ENCODE results near the gene FAM89A. TPM values are rescaled to one million over a fixed set of nuclear protein-coding genes. Genes with fewer than 3 reads are reported as not detected.

Gene FAM89A
- total RNA-seq, 1 experiment from 2014 or later = 0.24 TPM

- POLR2A ChIA-PET (ENCODE audit: unreplicated experiment) = interaction anchor here (0.7 kb wide), 1 partner anchor 404 kb away, joined by 4 read pairs; no protein-coding TSS in a partner anchor
- BruUV-seq (replicated peaks) = TSS peak; percentile 34
- H3K36me3 ChIP-seq (ENCODE audit: low read depth) = no peaks in the 10 kb centered on the region; the same call in 1 of the 2 replicates
- H3K9me2 ChIP-seq (ENCODE audit: insufficient read depth) = no peaks in the 10 kb centered on the region
- intact Hi-C loops (cut with micrococcal nuclease; ENCODE audit: unreplicated experiment) = loop anchor here (5.0 kb wide), 1 partner anchor 225 kb away; no protein-coding TSS in a partner anchor
- no peaks in the 10 kb centered on the region for H3K9me3 ChIP-seq (ENCODE audit: insufficient read depth, low read depth)
- CTCF ChIA-PET = interaction anchor here (0.6 kb wide), 1 partner anchor 238 kb away, joined by 3 read pairs; no protein-coding TSS in a partner anchor
- H4K20me1 ChIP-seq (ENCODE audit: insufficient read depth) = no peaks in the 10 kb centered on the region
- H3F3A ChIP-seq (ENCODE audit: insufficient read depth, low read depth) = peaks cover 6% of the 10 kb centered on the region; the same call in 1 of the 2 replicates
- H3K4me2 ChIP-seq = peak overlapping the region; percentile 94
- peaks cover 19% of the 10 kb centered on the region for H3K4me1 ChIP-seq (replicated peaks; ENCODE audit: insufficient read depth)
- H2AFZ ChIP-seq = peak overlapping the region; percentile 94; the same call in 1 of the 2 replicates
- peaks cover 47% of the 10 kb centered on the region for H3K79me2 ChIP-seq (ENCODE audit: low read depth)
- no peaks in the 10 kb centered on the region for H3K27me3 ChIP-seq (ENCODE audit: insufficient read depth, low read depth)
- H3K4me3 ChIP-seq = peak overlapping the region; percentile 86
- no peak overlapping the region for H3K27ac ChIP-seq
- no peak for TF ChIP-seq CTCF (conservative IDR thresholded peaks at IDR 0.05)
- no peak for DNase-seq
Measured at GRCh38 chr1:230976825-230977747, 63.0 kb downstream of the FAM89A start.

GRCh38 chr1:230976360-230976759, 63.7 kb downstream of the FAM89A start:
- POLR2A ChIA-PET (ENCODE audit: unreplicated experiment) = no interaction called here
- TF ChIP-seq EZH2 (IDR thresholded peaks at IDR 0.05; ENCODE audit: low read depth) (no peak), CTCF (conservative IDR thresholded peaks at IDR 0.05) (no peak)
- Histone ChIP-seq H3K79me2 (ENCODE audit: low read depth) (peaks cover 47% of the 10 kb centered on the region), H3K9me2 (ENCODE audit: insufficient read depth) (no peaks in the 10 kb centered on the region), H3K9me3 (ENCODE audit: insufficient read depth, low read depth) (no peaks in the 10 kb centered on the region), H3K27ac (no peak overlapping the region), H3K4me3 (no peak overlapping the region), H3K27me3 (ENCODE audit: insufficient read depth, low read depth) (no peaks in the 10 kb centered on the region), H2AFZ (no peak overlapping the region), H3K4me2 (no peak overlapping the region), H3K4me1 (replicated peaks; ENCODE audit: insufficient read depth) (peaks cover 19% of the 10 kb centered on the region), H3F3A (ENCODE audit: insufficient read depth, low read depth) (peaks cover 6% of the 10 kb centered on the region; the same call in 1 of the 2 replicates), H3K36me3 (ENCODE audit: low read depth) (no peaks in the 10 kb centered on the region; the same call in 1 of the 2 replicates), H4K20me1 (ENCODE audit: insufficient read depth) (no peaks in the 10 kb centered on the region)
- CTCF ChIA-PET = interaction anchor here (0.6 kb wide), 1 partner anchor 238 kb away, joined by 3 read pairs; no protein-coding TSS in a partner anchor
- BruUV-seq (replicated peaks) = no TSS peak
- intact Hi-C loops (cut with micrococcal nuclease; ENCODE audit: unreplicated experiment) = loop anchor here (5.0 kb wide), 1 partner anchor 224 kb away; no protein-coding TSS in a partner anchor
- no peak for DNase-seq

GRCh38 chr1:230975636-230976035, 64.4 kb downstream of the FAM89A start:
- H3K4me2 ChIP-seq = no peak overlapping the region
- H3K9me3 ChIP-seq (ENCODE audit: insufficient read depth, low read depth) = no peaks in the 10 kb centered on the region
- DNase-seq = no peak
- peaks cover 40% of the 10 kb centered on the region for H3K79me2 ChIP-seq (ENCODE audit: low read depth)
- H2AFZ ChIP-seq = no peak overlapping the region
- H4K20me1 ChIP-seq (ENCODE audit: insufficient read depth) = no peaks in the 10 kb centered on the region
- BruUV-seq (replicated peaks) = no TSS peak
- TF ChIP-seq CTCF (conservative IDR thresholded peaks at IDR 0.05) (no peak), EZH2 (IDR thresholded peaks at IDR 0.05; ENCODE audit: low read depth) (no peak)
- H3K9me2 ChIP-seq (ENCODE audit: insufficient read depth) = no peaks in the 10 kb centered on the region
- POLR2A ChIA-PET (ENCODE audit: unreplicated experiment) = no interaction called here
- CTCF ChIA-PET = no interaction called here
- intact Hi-C loops (cut with micrococcal nuclease; ENCODE audit: unreplicated experiment) = loop anchor here (5.0 kb wide), 1 partner anchor 223 kb away; no protein-coding TSS in a partner anchor
- peaks cover 6% of the 10 kb centered on the region; the same call in 1 of the 2 replicates for H3F3A ChIP-seq (ENCODE audit: insufficient read depth, low read depth)
- no peaks in the 10 kb centered on the region for H3K27me3 ChIP-seq (ENCODE audit: insufficient read depth, low read depth)
- H3K36me3 ChIP-seq (ENCODE audit: low read depth) = no peaks in the 10 kb centered on the region; the same call in 1 of the 2 replicates
- H3K4me3 ChIP-seq = no peak overlapping the region
- no peak overlapping the region for H3K27ac ChIP-seq
- H3K4me1 ChIP-seq (replicated peaks; ENCODE audit: insufficient read depth) = peaks cover 19% of the 10 kb centered on the region
